ENCODE results near the gene TCF23.

DNA sequence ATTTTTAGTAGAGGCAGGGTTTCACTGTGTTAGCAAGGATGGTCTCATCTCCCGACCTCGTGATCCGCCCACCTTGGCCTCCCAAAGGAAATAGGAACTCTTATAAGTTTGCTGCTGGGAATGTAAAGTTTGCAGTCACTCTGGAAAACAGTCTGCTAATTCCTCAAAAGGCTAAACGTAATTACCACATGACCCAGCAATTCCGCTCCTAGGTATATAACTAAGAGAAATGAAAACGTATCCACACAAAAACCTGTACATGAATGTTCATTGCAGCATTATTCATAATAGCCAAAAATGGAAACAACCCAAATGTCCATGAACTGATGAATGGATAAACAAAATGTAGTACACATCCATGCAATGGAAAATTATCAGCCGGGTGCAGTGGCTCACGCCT is 41.2 kb downstream of the TCF23 start:
- TF ChIP-seq, protein P1, sequence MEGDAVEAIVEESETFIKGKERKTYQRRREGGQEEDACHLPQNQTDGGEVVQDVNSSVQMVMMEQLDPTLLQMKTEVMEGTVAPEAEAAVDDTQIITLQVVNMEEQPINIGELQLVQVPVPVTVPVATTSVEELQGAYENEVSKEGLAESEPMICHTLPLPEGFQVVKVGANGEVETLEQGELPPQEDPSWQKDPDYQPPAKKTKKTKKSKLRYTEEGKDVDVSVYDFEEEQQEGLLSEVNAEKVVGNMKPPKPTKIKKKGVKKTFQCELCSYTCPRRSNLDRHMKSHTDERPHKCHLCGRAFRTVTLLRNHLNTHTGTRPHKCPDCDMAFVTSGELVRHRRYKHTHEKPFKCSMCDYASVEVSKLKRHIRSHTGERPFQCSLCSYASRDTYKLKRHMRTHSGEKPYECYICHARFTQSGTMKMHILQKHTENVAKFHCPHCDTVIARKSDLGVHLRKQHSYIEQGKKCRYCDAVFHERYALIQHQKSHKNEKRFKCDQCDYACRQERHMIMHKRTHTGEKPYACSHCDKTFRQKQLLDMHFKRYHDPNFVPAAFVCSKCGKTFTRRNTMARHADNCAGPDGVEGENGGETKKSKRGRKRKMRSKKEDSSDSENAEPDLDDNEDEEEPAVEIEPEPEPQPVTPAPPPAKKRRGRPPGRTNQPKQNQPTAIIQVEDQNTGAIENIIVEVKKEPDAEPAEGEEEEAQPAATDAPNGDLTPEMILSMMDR (IDR thresholded peaks at IDR 0.05; ENCODE audit: low read depth, low read length, missing input control), result no peak
- TF ChIP-seq, protein P2, sequence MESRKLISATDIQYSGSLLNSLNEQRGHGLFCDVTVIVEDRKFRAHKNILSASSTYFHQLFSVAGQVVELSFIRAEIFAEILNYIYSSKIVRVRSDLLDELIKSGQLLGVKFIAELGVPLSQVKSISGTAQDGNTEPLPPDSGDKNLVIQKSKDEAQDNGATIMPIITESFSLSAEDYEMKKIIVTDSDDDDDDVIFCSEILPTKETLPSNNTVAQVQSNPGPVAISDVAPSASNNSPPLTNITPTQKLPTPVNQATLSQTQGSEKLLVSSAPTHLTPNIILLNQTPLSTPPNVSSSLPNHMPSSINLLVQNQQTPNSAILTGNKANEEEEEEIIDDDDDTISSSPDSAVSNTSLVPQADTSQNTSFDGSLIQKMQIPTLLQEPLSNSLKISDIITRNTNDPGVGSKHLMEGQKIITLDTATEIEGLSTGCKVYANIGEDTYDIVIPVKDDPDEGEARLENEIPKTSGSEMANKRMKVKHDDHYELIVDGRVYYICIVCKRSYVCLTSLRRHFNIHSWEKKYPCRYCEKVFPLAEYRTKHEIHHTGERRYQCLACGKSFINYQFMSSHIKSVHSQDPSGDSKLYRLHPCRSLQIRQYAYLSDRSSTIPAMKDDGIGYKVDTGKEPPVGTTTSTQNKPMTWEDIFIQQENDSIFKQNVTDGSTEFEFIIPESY (IDR thresholded peaks at IDR 0.05), result no peak
- TF ChIP-seq RXRA (IDR thresholded peaks at IDR 0.05), result no peak
- TF ChIP-seq NR2F2 (IDR thresholded peaks at IDR 0.05), result no peak
- no peak for TF ChIP-seq RAD21 (IDR thresholded peaks at IDR 0.05)
- TF ChIP-seq, protein P3, sequence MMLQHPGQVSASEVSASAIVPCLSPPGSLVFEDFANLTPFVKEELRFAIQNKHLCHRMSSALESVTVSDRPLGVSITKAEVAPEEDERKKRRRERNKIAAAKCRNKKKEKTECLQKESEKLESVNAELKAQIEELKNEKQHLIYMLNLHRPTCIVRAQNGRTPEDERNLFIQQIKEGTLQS (IDR thresholded peaks at IDR 0.05), result no peak
- TF ChIP-seq YY1 (IDR thresholded peaks at IDR 0.05), result no peak
- no peak for TF ChIP-seq MAX (IDR thresholded peaks at IDR 0.05)
- no peak for TF ChIP-seq TAF1 (conservative IDR thresholded peaks at IDR 0.05)

Measured in liver (tissue), 3 donors.